Osteocyte (in vitro differentiated cells): ENCODE results near the gene SHKBP1. TPM values are rescaled to one million over a fixed set of nuclear protein-coding genes. Genes with fewer than 3 reads are reported as not detected.

Experiments
- DNase-seq: peaks from one replicate; pipeline ENCODE4 v3.0.0; 2021; ENCODE audit warnings: mixed read lengths; ENCODE audit not compliant: unreplicated experiment; ENCODE audit errors: extremely low spot score
- H3K27ac Mint-ChIP-seq: one replicate; pipeline ENCODE4 v1.8.0; 2021; ENCODE audit warnings: mild to moderate bottlenecking, mixed read lengths; ENCODE audit not compliant: unreplicated experiment
- H3K27me3 Mint-ChIP-seq: one replicate; pipeline ENCODE4 v1.8.0; 2021; ENCODE audit warnings: mixed read lengths; ENCODE audit not compliant: unreplicated experiment
- H3K36me3 Mint-ChIP-seq: one replicate; pipeline ENCODE4 v1.8.0; 2021; ENCODE audit warnings: mixed read lengths; ENCODE audit not compliant: unreplicated experiment
- H3K4me1 Mint-ChIP-seq: one replicate; pipeline ENCODE4 v1.8.0; 2021; ENCODE audit warnings: mixed read lengths; ENCODE audit not compliant: unreplicated experiment
- H3K4me3 Mint-ChIP-seq: one replicate; pipeline ENCODE4 v1.8.0; 2021; ENCODE audit warnings: mild to moderate bottlenecking, moderate library complexity, mixed read lengths; ENCODE audit not compliant: unreplicated experiment
- H3K9me3 Mint-ChIP-seq: one replicate; pipeline ENCODE4 v1.8.0; 2021; ENCODE audit warnings: mixed read lengths; ENCODE audit not compliant: unreplicated experiment
- CTCF ChIP-seq: fragments of 200-600 bp; sonication (generic); IDR thresholded peaks from 2 replicates; pipeline ENCODE4 v1.5.0; 2021; ENCODE audit warnings: antibody characterized with exemption, mild to moderate bottlenecking, moderate library complexity
- total RNA-seq: library from RNA; stranded (reverse); gene quantifications from 2 replicates; pipeline ENCODE4 v1.2.1, GENCODE V29; 2021

SHKBP1 gene
- total RNA-seq, 1 donor from 2014 or later, result 53.8 TPM

- H3K4me3 Mint-ChIP-seq, result no peak overlapping the region
- no peak for DNase-seq
- peaks cover 8% of the 10 kb centered on the region for H3K27me3 Mint-ChIP-seq
These were observed 18.0 kb downstream of the SHKBP1 start for GRCh38 chr19:40594657-40595091.

GRCh38 chr19:40596608-40597328 is 20.1 kb downstream of the SHKBP1 start:
- Mint-ChIP-seq H3K4me1 (peaks cover 37% of the 10 kb centered on the region), H3K27me3 (peaks cover 13% of the 10 kb centered on the region), H3K9me3 (no peaks in the 10 kb centered on the region), H3K4me3 (no peak overlapping the region), H3K36me3 (peaks cover 1% of the 10 kb centered on the region), H3K27ac (no peak overlapping the region)
- no peak for DNase-seq
- TF ChIP-seq CTCF, result no peak

More at GRCh38 chr19:40594657-40595091, 18.0 kb downstream of the SHKBP1 start:
- peaks cover 1% of the 10 kb centered on the region for H3K36me3 Mint-ChIP-seq
- TF ChIP-seq CTCF, result no peak
- peaks cover 25% of the 10 kb centered on the region for H3K4me1 Mint-ChIP-seq
- no peak overlapping the region for H3K27ac Mint-ChIP-seq
- H3K9me3 Mint-ChIP-seq, result no peaks in the 10 kb centered on the region

GRCh38 chr19:40597329-40597838 is 20.7 kb downstream of the SHKBP1 start:
- no peak for DNase-seq
- Mint-ChIP-seq H3K4me3 (peak overlapping the region; percentile 63), H3K27me3 (peaks cover 13% of the 10 kb centered on the region), H3K27ac (peak overlapping the region; percentile 54), H3K36me3 (no peaks in the 10 kb centered on the region), H3K9me3 (no peaks in the 10 kb centered on the region), H3K4me1 (peaks cover 39% of the 10 kb centered on the region)
- TF ChIP-seq CTCF, result no peak

- H3K27ac Mint-ChIP-seq, result no peak overlapping the region
- H3K4me3 Mint-ChIP-seq, result peak overlapping the region; percentile 67
- H3K9me3 Mint-ChIP-seq, result no peaks in the 10 kb centered on the region
- peak; percentile 99 for TF ChIP-seq CTCF
- H3K4me1 Mint-ChIP-seq, result peaks cover 48% of the 10 kb centered on the region
- no peaks in the 10 kb centered on the region for H3K36me3 Mint-ChIP-seq
- peak; percentile 97 for DNase-seq
- H3K27me3 Mint-ChIP-seq, result peaks cover 13% of the 10 kb centered on the region
These were observed 21.6 kb downstream of the SHKBP1 start for GRCh38 chr19:40598121-40598917.

- no peak overlapping the region for H3K27ac Mint-ChIP-seq
- no peak for DNase-seq
- H3K27me3 Mint-ChIP-seq, result peaks cover 13% of the 10 kb centered on the region
- H3K4me3 Mint-ChIP-seq, result no peak overlapping the region
- no peak for TF ChIP-seq CTCF
- no peaks in the 10 kb centered on the region for H3K36me3 Mint-ChIP-seq
- H3K4me1 Mint-ChIP-seq, result peaks cover 54% of the 10 kb centered on the region
- H3K9me3 Mint-ChIP-seq, result no peaks in the 10 kb centered on the region
These were observed 22.2 kb downstream of the SHKBP1 start for GRCh38 chr19:40598918-40599307.
